ENCODE measurements around the gene CIROP.

- TF ChIP-seq CTCF (IDR thresholded peaks at IDR 0.05) (no peak), EP300 (IDR thresholded peaks at IDR 0.05) (no peak)
Measured at GRCh38 chr14:23097786-23098185, 7.0 kb downstream of the CIROP start.

Measured in sigmoid colon (tissue), 4 donors.